CD4-positive, alpha-beta T cell treated with Interleukin-21 for 1 hour (primary cell): Measurements from ENCODE around the gene FAM151A.

Experiments
- DNase-seq: peaks from one replicate; pipeline ENCODE4 v3.0.0-alpha.2; 2020

Gene FAM151A

DNA sequence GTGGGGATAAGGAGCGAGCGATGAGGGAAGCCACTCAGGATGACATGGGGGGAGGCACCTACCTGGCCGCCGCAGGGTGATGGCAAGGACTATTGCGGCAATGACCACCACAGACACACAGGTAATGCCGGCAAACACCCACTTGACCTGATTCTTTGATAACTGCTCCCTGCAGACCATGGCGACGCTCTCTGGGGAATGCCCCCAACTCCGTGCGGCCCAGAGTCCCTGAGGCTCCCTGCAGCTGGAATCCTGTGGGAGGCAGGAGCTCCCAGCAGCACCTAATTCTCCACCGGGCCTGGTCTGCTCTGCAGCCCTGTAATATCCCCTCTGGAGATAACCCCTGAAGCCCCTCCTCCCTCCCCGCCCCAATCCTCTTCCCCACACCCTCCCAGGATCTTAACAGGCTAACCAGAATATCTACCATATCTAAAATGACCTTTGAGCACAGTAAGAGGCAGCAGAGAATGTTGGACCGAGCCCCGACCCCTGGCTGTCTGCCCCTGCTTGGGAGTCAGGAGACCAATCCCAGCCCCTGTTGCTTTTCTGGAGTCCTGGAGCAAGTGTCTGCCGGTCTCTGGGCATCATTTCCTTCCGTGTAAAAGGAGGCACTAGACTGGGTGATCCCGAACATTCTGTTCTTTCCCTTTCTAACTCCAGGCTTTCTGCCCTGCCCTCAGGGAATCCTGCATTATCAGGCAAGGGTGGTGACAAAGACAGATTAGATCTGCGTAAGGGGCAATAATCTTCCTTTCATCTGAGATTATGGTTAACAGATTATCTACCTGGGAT lies at the start of gene FAM151A:
FAM151A (minus strand) TSS at position 310 of the 792 bp plus-strand sequence; CDS start at position 180, 130 bp downstream.
- no peak for DNase-seq

DNA sequence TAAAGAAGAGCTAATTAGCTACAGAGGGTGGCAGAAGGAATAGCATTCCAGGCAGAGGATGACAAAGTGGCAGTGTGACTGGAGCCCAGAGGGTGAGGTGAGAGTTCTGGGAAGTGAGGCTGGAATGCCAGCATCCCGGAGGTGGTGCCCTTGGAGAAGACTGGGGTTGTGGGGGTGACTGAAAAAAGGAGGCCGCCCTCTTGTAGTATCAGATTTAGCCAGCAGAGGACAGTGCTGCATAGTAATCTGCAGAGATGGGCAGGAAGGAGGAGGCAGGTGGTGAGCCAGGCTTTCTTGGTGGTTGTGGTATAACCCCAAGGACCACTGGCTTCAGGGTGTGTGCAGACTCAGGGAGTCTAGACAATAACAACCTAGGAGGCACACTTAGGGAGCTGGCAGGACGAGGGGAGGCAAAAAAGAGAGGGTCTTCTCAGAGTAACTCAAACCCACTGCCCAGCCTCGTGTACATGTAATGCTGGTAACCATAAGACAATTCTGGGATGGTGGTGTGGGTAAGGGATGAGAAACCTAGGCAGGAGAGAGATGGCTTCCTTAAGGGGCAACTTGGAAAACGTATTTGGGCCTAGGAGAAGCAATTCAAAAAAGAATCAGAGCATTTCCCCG lies 48.8 kb upstream of the FAM151A start:
- DNase-seq: peak; percentile 71

DNA sequence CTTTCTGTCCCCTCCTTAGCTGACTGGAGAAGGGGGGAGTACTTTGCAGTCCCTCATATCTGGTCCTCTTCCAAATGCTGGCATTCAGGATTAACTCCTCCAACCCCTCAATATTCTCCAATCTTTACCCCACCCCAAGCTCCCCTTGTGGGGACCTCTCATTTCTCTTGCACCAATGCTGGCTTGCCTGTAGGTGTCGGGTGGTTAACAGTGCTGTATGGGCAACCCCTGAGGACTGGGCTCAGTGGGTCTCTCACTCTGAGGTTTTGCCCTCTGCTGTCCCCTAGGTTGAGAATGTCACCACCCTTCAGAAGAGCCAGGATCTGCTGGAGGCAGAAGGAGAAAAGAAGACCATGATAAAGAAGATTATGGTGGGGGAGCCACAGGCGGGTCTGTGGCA lies 45.2 kb upstream of the FAM151A start:
- DNase-seq: no peak

DNA sequence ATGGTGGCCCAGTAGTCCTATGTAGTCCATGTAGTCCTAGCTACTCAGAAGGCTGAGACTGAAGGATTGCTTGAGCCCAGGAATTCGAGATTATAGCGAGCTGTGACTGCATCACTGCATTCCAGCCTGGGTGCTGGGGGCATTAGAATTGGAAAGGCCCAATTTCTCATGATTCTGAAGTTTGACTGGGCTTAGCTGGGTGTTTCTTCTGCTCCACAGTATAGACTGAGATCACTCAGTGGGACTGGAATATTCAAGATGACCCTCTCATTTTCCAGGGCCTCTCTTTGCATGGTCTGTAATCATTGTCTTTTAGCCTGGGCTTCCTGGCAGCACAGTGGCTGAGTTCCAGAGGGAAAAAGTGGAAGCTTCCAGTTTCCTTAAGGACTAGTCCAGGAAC lies 44.5 kb upstream of the FAM151A start:
- no peak for DNase-seq

DNA sequence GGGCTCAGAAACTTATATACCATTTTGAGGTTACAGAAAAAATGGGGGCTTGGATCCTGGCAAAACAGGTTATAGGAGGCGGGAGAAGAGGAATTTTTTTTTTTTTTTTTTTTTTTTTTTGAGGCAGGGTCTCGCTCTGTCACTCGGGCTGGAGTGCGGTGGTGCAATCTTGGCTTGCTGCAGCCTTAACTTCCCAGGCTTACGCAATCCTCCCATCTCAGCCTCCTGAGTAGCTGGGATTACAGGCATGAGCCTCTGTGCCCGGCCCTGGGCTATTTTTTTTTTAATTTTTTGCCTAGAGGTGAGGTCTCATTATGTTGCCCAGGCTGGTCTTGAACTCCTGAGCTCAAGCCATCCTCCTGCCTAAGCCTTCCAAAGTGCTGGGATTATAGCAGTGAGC lies 43.0 kb upstream of the FAM151A start:
- DNase-seq: no peak

DNA sequence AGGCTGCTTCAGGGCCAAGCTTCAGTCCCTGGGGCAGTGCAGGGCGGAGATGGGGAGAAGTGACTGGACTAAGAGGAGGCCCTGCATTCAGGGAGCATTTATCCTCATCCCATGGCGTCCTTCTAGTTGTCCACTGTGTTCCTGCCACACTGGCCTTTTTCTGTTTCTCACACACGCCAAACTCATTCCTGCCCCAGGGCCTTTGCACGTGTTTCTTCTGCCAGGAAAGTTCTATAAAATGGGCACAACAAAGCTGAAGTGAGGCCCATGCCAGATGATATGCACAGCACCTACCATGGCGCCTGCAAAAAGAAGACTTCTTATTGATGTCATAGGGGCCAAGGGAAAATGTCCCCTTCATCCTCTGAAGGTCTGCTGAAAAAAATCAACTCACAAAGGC lies 42.5 kb upstream of the FAM151A start:
- no peak for DNase-seq

DNA sequence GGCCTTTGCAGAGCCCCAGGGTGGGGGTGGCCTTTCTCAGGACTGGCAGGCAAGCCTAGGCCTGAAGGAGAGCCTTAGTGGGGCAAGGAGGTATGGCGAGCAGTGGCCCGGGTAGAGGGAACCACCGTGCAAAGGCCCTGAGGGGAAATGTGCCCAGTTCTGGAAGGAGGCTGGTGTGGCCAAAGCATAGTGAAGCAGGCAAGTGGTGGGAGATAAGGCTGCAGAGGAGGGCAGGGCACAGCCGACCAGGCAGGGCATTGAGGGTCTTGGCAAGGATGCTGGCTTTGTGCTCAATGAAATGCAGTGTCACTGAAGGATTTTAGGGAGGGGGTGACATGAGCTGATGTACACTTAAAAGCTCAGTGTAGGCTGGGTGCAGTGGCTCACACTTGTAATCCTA lies 41.0 kb upstream of the FAM151A start:
- DNase-seq: no peak

DNA sequence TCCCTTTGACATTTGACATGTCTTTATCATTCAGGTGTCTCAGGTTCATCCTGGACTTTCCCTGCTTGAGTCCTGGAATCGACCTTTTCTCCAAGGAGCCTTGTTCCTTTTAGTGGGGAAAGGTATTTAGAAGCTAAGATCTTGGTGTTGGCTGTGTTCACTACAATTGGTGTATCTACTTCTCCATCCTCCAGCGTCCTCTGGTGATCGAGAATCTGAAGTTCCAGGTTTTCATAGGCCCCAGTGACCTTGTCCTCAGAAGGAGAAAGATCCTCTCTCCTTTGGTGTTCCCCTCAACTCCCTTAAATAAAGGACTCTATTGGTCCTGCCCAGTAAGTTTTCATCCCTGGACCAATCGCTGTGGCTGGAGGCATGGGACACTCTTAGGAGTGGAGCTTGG lies 40.4 kb upstream of the FAM151A start:
- no peak for DNase-seq

DNA sequence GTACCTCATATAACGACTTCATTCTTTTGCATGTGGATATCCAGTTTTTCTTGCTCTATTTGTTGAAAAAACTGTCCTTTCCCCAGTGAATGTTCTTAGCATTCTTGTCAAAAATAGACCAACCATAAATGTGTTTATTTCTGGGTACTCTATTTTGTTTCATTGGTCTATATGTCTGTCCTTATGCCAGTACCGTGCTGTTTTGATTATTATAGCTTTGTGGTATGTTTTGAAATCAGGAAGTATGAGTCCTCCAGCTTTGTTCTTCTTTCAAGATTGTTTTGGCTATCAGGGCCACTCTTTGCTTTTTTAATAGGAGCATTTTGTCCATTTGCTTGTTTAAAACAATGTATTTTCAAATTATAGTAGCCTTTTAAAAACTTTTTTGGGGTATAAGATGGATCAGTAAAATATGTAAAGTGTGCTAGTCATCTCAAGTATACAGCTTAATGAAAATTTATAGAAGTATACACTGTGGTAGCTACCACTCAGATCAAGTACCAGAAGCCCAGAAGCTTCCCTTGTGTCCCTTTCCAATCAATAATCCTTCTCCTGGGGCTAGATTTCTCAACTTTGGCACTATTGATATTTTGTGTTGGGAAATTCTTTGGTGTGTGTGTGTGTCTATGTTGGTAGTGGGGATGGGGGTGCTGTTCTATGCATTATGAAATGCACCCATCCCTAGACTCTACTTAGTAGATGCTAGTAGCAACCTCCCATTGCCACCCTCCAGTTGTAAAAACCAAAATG lies 35.0 kb upstream of the FAM151A start:
- no peak for DNase-seq

DNA sequence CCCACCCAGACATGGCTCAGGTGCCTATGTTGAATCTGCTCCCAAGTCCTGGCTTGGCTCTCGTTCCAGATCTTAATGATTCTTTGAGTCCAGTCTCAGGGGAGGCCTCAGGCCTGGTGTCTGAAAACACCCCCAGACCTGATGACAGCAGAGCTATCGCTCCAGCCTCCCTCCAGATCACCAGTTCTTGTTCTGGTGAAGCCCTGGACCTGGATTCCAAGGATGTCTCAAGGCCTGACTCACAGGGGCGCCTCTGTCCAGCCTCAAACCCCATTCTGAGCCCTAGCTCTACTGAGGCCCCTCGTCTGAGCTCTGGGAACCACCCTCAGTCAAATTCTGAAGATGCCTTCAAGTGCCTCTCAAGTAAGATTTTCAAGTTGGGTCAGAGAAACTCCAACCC lies 29.7 kb upstream of the FAM151A start:
- DNase-seq: no peak

DNA sequence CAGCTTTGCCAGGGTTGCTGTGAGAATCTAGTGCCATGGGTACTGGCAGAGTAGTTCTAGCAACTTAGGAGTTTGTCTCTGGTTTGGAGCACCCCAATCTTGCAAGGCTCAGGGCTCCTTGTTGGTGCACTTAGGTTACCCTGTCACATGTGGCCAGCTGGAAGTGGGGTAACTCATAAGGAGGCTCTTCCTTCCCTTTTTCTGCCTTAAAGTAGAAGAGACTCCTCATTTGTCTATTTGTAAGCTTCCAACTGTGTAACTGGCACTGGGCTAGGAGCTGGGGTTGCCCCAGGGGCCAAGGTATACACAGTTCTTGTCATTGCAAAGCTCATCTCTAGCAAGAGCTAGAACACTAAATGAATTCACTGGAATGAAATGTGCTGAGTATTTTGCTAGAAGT lies 28.8 kb upstream of the FAM151A start:
- DNase-seq: no peak

DNA sequence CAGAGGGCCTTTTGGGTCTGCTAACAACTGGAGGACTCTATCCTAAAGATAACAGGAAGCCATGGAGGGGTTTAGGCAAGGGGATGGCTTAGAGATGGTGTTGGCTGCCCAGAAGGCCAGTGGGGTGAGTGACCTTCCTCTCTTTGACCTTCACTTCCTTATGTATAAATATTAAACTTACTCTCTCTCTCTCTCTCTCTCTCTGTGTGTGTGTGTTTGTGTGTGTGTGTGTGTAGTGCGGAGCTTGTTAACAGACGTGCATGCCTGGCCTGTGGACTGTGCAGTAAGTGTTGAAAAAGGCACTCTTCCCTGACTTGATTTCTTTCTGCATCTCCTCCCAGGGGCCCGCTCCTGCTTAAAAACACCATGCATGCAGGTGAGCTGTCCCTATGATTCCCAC lies 28.3 kb upstream of the FAM151A start:
- no peak for DNase-seq

DNA sequence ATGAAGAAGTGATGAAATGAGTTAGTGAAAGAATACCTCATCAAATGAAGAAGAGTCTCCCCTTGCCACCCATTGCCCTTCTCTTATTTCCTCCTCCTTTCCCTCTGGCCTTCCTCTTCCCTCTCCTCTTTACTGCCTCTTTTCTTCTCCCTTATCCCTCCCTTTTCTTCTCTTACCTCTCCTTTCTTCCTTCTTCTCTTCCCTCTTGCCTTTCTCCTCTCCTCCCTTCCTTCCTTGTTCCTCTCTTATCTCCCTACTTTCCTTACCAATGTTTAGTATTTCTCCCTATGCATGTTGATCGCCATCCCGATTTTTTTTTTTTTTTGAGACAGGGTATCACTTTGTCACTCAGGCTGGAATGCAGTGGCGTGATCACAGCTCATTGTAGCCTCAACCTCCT lies 27.1 kb upstream of the FAM151A start:
- no peak for DNase-seq

DNA sequence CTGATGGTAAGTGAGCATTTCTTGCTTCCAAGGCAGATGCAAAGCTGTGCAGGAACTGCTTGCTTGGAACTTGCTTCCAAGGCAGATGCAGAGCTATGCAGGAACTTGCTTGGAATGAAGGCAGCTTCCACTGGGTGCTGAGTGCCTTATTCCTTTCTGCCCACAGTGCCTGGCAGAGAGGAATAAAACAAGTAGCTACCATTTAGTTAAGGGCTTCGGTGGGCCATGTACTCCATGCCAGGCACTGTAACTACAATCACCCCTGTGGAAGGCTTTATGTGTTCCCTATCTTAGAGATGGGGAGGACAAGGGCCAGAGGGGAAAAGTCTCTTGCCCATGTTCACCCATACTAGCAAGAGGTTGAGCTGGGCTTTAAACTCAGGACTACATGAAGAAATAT lies 26.6 kb upstream of the FAM151A start:
- no peak for DNase-seq

DNA sequence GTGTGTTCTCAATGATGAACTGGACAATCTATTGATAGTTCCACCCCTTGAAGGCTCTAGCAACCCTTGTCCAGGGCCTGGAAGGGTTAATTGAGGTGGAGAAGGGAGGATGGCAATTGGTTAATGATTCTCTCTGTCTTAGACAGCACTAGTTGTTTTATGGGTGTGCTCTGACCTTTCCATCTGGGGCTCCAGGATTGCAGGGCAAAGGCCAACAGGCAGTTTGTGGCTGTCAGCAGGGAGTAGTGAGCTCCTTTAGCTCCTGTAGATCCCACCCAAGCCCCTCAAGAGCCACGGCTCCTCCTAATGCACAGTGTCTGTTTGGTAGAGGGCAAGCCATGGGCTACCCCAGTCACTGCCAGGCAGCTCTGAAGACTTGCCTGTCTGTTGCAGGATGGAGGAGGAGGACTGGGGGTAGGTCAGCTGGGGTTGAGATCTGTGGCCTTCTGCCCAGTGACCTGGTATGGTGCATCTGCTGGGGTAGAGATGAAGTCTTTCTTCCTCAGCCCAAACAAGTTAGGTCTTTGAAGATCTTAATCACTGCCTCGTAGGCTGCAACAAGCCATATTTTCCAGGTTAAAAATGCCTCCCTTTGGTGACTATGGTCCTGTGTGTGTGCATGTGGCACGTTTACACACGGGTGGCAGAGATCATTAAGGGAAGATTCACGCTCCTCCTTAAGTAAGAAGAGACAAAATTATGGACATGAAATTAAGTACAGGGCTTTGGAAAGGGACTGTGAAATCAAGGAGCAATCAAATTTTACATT lies 26.0 kb upstream of the FAM151A start:
- no peak for DNase-seq

DNA sequence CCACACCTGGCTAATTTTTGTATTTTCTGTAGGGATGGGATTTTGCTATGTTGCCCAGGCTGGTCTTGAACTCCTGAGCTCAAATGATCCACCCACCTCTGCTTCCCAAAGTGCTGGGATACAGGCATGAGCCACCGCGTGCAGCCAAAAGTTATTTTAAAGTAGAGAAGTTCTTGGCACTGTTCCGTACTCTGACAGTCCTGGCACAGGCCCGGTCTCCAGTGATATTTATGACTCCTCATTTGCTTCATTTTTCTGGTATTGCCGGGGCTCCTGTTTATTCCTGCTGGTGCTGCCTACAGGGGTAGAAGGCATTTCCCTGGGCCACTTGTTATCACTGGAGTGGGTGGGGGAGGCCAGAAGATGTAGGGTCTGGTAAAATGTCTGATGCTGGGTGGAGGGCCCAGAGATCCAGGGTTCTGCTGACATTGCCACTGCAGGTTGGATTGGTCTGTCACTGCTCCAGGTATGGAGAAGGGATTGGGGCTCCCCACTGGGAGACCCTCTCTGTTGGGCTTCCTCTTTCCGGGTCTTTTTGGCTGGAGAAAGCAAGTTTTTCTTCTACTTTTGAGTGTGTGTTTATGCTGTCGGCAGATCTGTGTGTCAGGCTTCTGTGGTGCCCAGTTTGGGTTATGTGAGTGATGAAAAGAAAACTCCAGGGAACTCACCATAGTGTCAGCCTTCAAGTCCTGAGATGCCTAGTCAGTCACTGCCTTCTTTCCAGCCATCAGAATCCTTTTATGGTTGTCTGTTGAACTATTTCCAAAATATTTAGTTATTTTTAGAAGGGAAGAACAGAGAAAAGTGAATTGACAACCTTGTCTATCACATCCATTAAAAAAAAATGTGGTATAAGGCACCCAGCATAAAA lies 22.7 kb upstream of the FAM151A start:
- DNase-seq: no peak

DNA sequence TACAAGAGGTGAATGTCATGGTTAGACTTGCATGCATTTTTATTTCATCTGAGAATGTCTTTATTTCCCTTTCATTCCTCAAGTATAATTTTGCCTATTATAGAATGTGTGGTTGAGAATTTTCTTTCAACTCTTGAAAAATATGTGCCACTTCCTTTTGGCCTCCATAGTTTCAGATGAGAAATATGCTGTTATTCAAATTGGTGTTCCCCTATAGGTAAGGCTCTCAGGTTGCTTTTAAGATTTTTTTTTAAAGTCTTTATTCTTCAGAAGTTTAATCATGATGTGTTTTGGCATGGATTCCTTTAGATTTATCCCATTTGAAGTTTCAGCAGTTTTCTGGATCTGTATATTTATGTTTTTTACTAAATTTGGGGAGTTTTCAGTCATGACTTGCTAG lies 20.4 kb upstream of the FAM151A start:
- no peak for DNase-seq

DNA sequence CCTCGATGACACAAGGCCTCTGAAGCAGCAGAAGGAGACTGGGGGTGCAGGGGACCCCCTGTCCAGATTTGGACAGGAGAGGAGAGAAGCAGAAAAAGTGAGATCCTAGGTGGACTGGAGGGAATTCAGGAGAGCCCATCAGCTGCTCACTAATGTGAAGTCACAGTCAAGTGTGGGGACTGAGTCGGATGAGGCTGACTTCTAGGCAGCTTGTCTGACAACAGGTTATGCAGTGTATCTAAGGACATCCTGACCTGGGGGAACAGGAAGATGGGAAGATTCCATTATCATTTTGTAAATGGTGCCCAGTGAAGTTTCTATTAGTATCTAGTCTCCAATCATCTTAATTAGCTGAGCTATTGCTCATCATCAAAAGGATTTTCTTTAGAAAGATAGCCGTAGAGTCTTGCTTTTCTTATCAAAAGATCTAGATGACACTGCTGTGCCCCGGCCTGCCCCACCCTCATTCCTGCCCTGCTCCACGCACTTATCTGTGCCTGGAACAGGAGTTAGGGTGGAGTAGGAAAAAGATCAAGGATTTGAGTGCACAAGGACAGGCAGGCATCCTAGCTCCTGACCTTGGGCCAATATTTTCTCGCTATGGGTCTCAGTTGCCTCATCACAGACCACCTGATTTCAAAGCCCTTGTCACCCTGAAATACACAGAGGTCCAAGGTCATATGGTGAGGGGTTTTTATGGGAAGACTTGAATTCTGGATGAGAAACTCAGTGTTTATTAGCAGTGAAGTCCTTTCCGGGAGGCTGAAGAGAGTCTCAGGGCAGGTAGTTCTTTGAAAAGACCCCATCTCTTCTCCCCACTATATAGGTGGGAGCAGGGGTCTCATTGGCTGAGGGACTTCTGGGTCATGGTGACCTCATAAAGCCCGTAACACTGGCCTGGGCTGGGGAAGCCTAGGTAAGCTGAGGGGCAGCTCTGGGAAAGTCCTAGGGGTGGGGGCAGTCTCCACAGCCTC lies 17.8 kb upstream of the FAM151A start, which contains the start of gene MROH7:
MROH7 (plus strand) TSS at position 924 of the 974 bp plus-strand sequence. CDS start 11,141 bp downstream, outside the sequence.
- no peak for DNase-seq

DNA sequence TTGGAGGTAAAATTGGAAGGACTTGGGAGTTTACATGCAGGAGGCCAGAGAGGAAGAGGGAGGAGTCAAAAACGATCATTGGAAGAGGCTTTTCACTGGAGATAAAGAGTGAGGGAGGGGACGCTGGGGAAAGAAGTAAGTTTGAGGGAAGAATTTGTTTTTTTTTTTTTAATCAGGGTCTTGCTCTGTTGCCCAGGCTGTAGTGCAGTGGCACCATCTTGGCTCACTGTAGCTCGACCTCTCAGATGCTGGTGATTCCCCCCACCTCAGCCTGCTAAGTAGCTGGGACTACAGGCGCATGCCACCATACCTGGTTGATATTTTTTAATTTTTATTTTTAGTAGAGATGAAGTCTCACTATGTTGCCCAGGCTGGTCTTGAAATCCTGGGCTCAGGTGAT lies 17.0 kb upstream of the FAM151A start:
- no peak for DNase-seq
